HG03521 (cell line): Measurements from ENCODE around the gene SH3GL1.

Experiments used
- ATAC-seq: cut with Tn5 transposase; IDR thresholded peaks from one replicate; pipeline ENCODE4 v1.9.1; 2021; ENCODE audit warnings: mild to moderate bottlenecking, moderate library complexity; ENCODE audit not compliant: unreplicated experiment

The SH3GL1 gene

DNA sequence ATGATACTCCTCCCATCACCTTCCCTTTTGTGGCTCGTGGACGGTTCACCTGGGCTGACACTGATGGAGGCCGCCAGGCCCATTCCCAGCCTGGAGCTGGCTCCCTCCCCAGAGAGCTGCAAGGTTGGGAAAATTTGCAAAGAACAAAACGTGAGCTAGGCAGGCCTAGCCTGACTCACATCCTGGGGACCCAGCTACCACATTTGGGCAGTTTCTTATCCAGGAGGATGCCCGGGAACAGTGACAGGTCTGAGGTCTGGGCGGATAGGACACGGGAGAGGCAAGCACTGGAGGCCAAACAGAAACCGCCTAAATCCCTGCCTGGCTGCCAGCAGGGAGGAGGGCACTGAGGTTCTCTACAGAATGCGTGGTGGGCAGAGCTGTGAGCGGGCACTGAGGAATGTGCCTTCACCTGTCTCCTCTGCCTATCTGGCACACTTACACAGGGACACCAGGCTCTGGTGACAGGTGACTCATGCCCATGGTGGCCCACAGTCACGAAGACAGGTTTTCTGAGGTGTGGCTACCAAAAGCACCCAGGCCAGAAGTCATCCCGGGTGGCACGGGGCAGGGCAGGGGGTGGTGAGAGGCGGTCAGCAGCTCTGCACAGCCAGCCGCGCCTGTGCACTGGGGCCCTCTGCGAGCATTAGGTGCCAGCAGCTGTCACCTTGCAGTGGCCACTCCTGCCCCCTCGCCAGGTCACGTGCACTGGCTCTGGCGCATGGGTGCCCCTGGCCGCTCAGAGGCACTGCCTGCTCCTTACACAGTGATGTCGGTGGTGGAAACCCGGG lies 23.2 kb downstream of the SH3GL1 start:
- no peak for ATAC-seq

DNA sequence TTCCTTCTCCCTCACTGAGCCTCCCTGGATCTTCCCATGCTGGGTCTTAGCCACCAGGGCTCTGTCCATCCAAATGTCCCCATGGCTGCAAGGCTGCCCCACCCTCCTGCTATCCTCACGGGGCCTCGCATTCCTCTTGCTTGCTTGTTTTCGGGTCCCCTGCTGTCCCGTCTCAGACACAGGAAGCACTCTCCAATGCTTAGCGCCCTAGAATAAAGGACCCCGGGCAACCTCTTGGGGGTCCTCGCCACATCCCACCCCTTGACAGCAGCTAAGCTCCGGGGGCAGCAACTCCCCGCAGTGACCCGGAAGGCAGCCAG lies 23.7 kb downstream of the SH3GL1 start:
- no peak for ATAC-seq

DNA sequence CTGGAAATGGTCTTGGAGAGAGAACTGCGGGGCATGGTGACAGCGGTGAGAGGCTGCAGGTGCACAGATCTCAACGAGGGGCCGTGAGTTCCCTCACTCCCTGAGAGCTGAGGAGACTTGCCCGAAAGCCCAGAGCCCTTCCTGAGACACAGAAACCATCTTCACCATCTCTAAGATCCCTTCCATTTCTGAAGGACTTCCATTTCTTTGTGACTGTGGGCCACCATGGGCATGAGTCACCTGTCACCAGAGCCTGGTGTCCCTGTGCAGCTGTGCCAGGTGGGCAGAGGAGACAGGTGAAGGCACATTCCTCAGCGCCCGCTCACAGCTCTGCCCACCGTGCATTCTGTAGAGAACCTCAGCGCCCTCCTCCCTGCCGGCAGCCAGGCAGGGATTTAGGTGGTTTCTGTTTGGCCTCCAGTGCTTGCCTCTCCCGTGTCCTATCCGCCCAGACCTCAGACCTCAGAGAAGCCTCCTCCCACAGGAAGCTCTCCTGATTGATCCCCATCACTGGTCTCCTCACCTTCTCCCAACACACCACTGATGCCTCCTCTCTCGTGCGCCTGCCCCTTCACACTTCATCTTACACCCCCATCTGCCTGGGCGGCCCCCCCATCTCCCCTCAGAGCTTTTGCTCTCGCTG lies 24.2 kb downstream of the SH3GL1 start:
- no peak for ATAC-seq

DNA sequence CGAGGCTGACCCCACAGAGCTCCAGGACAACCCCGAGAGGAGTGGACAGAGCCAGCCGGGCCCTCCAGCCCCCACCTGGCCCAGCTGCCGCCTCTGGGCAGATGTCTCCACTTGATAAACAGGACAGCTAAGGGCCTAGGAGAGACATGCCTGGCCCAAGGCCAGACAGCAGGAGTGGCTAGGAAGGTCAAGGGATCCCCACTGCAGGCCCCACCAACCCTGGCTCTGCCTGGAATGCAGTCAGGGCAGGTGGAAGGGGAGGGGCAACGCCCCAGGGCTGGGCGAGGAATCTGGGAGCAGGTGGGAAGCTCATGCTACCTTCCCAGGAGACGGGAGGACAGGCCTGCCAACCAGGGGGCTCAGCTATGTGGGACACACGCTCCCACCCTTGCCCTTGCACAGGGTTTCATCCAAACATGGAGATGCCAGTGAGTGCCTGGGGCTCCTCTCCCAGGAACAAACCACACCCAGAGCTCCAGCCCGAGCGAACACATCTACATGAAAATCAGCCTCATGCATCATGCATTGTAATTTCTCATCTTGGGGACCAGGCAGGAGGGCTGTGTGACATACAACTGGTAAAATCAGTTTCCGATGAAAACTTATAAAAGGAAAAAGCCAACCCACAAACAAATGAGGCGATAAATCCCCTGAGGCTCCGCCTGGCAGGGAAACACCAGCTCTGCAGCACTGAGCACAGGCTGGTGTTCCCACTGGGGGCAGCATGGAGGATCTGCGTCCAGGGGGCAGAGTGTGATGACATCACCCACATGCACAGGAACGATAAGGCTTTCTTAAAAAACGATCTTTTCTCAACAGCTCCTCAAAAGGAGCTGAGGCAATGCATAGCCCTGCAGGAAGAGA lies 25.0 kb downstream of the SH3GL1 start:
- no peak for ATAC-seq

DNA sequence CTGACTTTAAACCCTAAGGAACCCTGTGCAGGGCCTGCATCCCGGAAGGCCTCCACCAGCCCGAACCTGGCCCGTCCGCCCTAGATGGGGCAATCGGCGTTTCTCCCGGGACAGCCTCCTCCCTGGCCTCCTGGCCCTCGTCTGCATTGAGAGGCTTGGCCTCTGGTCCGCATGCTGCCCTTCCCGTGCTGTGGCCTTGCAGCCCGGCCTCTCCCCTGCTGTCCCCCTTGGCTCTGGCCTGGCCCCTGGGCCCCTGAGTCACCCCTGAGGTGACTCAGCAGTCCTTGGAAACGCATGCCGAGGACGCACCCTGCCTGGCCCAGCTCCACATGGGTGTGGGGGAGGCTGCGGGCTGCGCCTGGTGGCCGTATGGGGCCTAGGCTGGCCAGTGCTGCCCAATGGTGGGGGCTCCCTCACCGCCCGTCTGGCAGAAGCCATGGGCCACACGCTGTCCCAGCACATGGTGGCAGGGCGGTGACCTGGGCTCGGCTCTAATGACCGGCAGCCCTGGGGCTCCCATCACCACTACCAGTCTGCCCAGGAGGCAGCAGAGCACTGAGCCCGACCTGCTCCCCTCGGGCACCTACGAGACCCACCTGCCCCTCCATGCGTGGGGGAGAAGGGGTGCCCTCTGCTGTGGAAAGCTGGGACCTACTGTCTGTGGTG lies 25.7 kb downstream of the SH3GL1 start:
- no peak for ATAC-seq

DNA sequence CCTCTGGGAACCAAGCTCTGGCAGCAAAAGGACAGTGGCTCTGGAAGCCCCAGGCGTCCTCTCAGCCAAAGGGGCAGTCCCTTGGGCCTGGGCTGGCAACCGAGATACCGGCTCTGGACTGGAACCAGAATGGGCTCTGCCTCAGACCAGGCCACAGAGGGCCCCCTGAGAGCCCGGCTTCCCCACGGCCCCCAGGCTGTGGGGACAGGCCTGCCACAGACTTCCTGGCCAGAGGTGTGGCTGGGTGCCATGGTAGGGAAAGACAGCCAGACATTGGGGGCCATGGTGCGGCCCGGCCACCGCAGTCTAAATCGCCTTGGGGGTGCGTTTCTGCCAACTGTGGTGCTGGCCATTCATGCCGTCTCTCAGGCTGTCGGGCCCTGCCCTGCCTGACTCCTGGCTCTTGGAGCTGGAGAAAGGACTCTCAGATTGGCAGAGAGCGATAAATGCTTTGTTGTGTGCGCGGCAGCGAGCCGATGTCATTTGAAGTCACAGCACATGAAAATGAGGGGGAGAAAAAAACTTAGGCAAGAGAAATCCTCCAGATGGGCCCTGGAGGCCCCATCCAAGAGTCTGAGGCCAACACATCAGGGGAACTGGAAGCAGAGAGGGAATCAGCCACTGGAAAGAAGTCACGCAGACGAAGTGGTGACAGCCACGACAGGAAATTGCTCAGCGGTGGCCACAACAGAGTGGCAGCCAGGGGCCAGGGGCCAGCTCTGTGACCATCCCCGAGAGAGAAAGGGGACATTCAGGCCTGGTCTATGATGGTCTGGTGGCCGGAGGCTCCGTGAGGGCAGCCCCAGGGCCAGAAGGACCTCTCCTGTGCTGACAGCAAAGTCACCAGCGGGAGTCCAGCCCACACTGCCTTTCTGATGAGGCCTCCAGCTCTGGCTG lies 26.5 kb downstream of the SH3GL1 start:
- no peak for ATAC-seq

DNA sequence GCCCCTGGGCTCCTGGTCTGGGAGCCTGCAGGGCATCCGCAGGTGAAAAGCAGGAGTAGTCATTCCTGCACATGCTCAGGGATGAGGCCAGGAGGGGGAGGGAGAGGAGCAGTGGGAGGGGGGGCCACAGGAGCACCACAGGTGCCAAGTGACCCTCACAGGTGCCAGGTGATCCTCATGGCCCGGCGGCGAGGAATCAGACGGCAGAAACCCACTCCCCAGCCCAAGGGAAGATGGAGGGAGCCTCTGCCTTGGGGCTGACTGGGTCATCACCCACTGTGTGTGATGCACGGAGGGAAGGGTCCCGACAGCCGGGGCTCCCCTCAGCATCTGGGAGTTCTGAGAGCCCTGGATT lies 27.4 kb downstream of the SH3GL1 start:
- ATAC-seq, result no peak

DNA sequence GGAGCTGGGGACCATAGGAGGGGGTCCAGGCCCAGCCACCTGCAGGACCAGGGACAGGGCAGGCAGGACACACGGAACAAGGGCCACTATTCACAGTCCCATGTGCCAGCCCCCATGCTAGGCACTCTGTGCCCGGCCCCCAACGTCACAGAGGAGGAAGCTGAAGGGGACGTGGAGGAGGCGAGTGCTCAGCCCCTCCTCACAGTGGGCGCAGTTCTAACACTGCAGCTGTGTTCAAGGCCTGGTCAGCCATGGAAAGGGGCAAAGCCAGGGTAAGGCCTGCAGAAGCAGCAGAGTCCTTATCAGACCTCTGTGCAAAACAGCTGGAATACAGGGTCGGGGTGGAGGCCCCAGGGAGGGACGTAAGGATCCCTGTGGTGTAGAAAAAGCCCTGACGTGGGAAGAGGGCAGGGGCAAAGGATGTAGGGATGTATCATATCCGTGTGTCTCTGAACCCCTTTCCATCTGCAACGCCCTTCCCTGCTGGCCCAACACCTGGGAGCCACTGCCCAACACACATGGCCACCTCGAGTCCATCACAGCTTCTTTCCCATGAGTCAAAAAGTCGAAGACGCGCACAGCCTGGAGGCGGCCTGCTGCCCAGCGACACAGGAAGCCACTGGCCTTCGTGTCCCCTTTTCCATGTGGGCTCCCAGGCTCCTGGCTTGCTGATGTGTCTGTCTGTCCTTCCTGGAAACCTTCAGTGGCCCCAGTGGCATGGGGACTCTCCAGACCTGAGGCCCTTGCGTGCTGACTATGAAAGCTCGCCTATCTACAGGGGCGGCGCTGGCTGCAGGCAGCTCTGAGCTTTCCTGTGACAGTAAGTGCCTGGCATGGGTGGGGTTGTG lies 28.0 kb downstream of the SH3GL1 start:
- no peak for ATAC-seq

DNA sequence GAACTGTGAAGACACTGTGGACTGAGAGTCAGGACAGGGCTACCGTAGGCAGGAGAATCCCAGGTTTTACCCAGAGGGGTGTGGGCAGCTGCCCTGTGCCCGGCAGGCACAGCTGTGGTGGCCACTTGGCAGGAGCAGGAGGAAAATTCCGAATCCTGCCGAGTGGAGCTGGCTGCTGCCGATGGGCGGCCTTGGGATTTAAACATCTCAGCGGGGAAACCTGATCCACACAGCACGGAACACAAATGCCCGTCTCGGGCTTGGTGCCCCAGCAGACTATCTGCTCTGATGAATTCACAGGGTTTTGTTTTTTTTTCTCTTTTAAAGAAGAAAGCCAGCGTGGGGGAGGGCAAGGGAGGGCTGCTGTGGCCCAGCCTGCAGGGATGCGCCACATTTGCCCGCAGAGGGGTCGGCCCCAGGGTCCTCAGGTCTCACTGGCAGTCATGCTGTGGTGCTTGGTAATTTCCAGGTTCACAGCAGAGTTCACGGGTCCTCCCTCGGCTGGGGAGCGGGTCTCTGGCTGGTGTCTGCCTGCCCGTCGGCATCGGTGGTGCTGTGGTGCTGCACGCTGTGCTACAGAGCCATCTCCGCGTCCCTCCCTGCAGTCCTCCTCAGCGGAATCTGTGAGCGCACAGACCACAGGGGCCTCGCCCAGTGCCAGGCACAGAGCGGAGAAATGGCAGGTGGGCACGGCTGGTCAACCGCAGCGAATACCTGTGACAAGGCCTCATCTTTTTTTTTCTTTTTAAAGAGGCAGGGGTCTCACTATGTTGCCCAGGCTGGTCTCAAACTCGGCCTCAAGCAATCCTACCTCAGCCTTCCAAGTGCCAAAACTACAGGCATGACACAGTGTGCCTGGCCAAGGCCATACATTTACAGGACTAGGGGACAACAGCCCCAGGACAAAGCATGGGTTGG lies 28.8 kb downstream of the SH3GL1 start:
- no peak for ATAC-seq

DNA sequence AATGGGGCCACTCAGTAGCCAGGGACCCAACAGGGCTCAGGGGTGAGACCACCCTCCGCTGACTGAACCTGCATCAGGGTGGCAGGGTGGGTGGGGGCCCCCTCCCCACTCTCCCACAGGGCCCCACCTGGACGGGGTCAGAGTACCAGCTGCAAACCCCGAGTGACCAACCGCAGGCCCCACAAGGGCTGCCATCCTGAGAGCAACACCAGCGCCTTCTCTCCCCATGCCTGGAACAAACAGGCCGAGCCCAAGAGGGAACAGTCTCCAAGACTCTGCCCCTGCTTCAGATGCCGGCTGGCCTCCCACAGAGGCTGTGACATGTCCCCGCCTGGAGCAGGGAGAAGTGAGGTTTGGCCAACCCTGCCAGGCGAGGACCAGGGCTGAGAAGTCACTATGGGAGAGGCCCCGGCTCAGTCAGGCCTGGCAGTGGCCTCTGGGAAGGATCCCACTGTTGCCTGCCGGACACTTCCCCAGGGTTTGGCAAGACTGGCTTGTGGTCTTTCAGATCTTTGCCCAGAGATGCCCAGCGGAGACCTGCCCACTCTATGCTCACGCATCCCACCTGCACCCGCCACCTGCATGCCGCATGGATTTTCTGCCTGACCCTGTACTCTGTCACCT lies 29.8 kb downstream of the SH3GL1 start:
- ATAC-seq, result no peak

DNA sequence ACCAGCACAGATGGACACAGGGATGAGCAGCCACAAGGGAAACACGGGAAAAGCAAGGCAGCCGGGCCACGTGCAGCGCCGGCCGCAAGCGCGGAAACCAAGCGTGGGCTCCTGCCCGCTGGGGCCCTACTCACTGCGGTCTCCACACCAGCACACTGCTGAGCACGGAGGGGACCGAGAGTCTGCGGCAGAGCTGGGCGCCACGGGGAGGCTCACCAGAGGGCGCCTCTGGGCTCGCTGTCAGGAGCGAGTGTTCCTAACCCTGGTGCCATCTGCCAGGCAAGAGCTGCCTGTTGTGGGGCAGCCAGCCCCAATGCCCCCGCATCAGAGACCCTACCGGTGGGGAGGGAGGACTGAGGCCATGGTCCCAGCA lies 30.5 kb downstream of the SH3GL1 start:
- ATAC-seq, result no peak

DNA sequence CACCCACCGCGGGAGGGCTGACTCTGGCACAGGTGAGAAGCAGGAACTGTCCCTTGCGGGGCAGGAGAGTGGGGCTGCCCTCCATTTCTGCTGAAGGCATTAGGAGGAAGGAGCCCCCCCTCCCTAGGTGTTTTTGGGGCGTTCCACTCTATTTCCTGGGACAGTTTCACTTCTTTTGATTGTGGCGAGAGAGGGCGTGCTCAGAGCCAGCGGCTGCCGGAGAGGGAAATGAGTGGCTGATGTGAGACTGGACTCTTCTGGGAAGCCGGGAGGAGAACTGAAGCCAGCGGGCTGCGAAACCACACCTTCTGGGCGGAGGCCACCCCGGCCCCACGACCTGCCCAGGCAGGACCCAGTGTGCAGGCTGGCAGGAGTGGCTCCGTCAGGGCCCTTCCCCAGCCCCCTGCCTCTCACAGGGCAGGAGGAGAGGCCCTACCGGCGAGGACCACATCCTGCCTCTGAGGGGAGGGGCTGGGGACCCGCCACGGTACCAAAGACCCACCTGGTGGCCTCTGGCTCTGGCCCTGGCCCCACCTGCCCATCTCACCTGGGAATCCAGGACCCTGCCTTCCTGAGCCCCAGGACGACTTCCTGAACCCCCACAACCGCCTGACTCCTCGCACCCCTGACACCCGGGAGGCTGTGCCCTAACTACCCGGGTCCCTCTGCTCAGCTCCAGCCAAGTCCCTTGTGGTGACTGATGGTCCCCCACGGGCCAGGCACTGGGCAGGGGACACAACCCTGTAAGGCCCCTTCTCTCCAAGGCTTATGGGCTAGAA lies 31.0 kb downstream of the SH3GL1 start:
- ATAC-seq, result peak; percentile 47

DNA sequence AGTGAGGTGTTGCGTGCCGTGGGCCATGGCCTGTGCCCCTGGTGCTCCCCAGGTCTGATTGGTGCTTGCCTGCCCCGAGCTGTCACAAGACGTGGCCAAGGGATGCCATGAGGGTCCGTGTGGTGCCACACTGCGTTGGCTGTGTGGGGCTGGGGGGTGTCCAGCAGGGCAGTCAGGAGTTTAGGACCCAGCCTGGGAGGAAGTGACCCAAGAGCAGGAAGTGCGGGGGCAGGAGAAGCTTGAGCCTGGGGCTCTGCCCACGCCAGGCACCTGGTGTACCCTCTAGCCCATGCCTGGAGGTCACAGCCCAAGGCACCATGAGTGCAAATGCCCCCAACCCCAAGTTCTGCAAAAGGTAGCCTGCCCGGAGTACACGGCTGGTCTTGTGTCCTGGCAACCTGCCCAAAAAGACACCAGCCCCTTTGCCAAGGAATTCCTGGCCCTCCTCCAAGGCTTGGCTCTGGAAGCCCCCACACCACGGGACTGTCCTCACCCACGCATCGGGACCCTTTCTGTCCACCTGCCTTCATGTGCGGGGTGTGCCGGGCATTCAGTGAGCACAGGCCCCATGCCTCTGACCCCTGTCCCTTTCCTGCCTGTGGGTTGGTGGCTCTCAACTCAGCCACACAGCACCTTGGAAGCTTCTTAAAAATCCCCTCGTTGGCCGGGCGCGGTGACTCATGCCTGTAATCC lies 32.1 kb downstream of the SH3GL1 start:
- ATAC-seq, result no peak

DNA sequence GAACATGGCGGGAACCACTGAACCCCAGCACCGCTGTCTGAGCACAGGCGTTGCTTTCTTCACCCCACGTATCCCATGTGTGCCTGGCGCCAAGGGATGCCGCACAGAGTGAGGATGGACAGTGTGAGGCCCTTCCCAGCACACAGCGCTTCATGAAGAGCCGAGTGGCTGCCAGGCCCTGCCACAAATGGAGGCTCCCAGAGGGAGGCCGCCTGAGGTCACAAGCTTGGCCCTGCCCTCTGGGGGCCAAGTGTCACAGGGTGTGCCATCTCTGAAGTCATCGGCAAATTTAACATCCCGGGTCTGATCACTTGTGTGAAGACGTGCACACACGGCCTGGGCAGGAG lies 32.6 kb downstream of the SH3GL1 start:
- ATAC-seq, result no peak

DNA sequence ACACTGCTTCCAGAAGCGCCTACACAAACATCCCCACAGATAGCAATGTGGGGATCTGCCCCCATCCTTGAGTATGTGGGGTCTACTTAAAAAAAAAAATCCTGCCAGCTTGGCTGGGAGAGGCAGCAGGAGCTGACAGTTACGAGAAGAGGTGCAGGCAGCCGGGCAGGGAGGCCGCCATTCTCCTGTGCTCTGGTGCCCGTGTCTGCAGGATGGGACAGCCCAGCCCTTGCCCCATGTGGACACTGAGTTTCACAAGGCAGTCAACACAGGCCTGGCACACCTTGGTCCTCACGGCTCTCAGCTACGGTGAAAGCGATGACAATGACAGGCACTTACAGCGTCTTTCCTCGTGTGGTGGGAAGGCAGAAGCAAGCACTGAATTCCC lies 33.0 kb downstream of the SH3GL1 start:
- ATAC-seq, result no peak

DNA sequence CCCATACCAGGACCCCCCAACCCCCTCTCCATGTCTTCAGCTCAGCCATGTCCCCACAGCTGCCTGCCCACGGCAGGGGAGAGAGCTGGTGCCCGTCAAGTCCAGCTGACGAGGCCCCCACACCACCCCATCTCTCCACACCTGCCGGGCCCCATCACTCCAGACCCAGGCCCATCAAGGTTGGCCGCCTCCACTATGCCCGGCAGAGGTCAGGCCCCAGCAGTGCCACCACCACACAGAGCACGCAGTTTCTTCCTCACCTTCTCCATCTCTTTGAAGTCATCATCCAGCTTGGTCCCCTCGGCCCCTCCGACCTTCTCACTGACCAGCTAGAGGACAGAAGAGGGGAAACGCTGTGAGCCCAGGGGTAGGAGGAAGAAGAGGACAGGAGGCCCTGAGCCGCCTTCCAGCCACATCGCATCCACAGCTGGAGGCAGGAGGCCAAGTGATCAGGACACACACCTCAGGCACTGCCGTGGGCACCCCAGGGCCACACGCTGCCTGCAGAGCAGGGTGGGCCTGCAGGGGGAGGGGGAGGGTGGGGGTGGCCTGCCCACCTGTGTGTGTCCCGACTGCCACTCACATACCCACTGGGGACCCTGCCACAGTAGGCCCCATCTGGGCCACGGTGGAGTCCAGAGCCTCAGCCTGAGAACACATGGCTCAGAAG lies 33.5 kb downstream of the SH3GL1 start:
- no peak for ATAC-seq
